H9 (cell line): ENCODE results near the gene KCTD16. TPM values are rescaled to one million over a fixed set of nuclear protein-coding genes. Genes with fewer than 3 reads are reported as not detected.

Experiments used
- DNase-seq: peaks from one replicate; pipeline ENCODE4 v3.0.0-alpha.2; 2017
- H2AFZ ChIP-seq: one replicate; pipeline ENCODE4 v1.6.1; 2013; ENCODE audit warnings: mild to moderate bottlenecking, low read length, control low read depth, moderate library complexity
- H2AK5ac ChIP-seq: 2 replicates; pipeline ENCODE4 v1.6.1; 2013; ENCODE audit warnings: low read length, control low read depth, mixed read lengths; ENCODE audit not compliant: insufficient read length
- H2BK120ac ChIP-seq: one replicate; pipeline ENCODE4 v1.6.1; 2013; ENCODE audit warnings: low read depth, mild to moderate bottlenecking, low read length, control low read depth, inconsistent platforms; ENCODE audit not compliant: poor library complexity, severe bottlenecking
- H2BK12ac ChIP-seq: 2 replicates; pipeline ENCODE4 v1.6.1; 2013; ENCODE audit warnings: low read length, control low read depth, mixed read lengths, low read depth; ENCODE audit not compliant: insufficient read length
- H2BK15ac ChIP-seq: 2 replicates; pipeline ENCODE4 v1.6.1; 2013; ENCODE audit warnings: low read depth, low read length, control low read depth
- H2BK20ac ChIP-seq: one replicate; pipeline ENCODE4 v1.6.1; 2013; ENCODE audit warnings: low read depth, mild to moderate bottlenecking, low read length, control low read depth, inconsistent platforms; ENCODE audit not compliant: poor library complexity, severe bottlenecking
- H2BK5ac ChIP-seq: 2 replicates; pipeline ENCODE4 v1.6.1; 2013; ENCODE audit warnings: low read length, control low read depth, mixed read lengths; ENCODE audit not compliant: insufficient read length
- H3K14ac ChIP-seq: 2 replicates; pipeline ENCODE4 v1.6.1; 2013; ENCODE audit warnings: low read length, control low read depth; ENCODE audit not compliant: insufficient read depth
- H3K18ac ChIP-seq: 2 replicates; pipeline ENCODE4 v1.6.1; 2013; ENCODE audit warnings: low read depth, mild to moderate bottlenecking, mixed read lengths, low read length, control low read depth; ENCODE audit not compliant: insufficient read length
- H3K23ac ChIP-seq: 2 replicates; pipeline ENCODE4 v1.6.1; 2013; ENCODE audit warnings: low read length, control low read depth, mixed read lengths, low read depth; ENCODE audit not compliant: insufficient read length
- H3K23me2 ChIP-seq: 2 replicates; pipeline ENCODE4 v1.6.1; 2013; ENCODE audit warnings: low read depth, mild to moderate bottlenecking, mixed read lengths, low read length, control low read depth; ENCODE audit not compliant: insufficient read length, poor library complexity, severe bottlenecking
- H3K27ac ChIP-seq: 2 replicates; pipeline ENCODE4 v1.5.1; 2013; ENCODE audit warnings: low read length, control low read depth, mixed read lengths, low read depth; ENCODE audit not compliant: insufficient read length
- H3K27me3 ChIP-seq: 2 replicates; pipeline ENCODE4 v1.6.1; 2013; ENCODE audit warnings: low read length, control low read depth, inconsistent platforms; ENCODE audit not compliant: insufficient read depth
- H3K4ac ChIP-seq: 2 replicates; pipeline ENCODE4 v1.6.1; 2013; ENCODE audit warnings: low read depth, mild to moderate bottlenecking, control low read depth, inconsistent platforms, low read length, moderate library complexity
- H3K4me1 ChIP-seq: 2 replicates; pipeline ENCODE4 v1.6.1; 2013; ENCODE audit warnings: low read length, control low read depth, inconsistent platforms; ENCODE audit not compliant: insufficient read depth
- H3K4me2 ChIP-seq: 2 replicates; pipeline ENCODE4 v1.6.1; 2013; ENCODE audit warnings: low read length, control low read depth, mixed read lengths; ENCODE audit not compliant: insufficient read length, insufficient read depth
- H3K56ac ChIP-seq: 2 replicates; pipeline ENCODE4 v1.6.1; 2013; ENCODE audit warnings: low read depth, mild to moderate bottlenecking, mixed read lengths, low read length, control low read depth; ENCODE audit not compliant: insufficient read length
- H3K79me1 ChIP-seq: 2 replicates; pipeline ENCODE4 v1.6.1; 2013; ENCODE audit warnings: low read depth, mild to moderate bottlenecking, moderate library complexity, low read length, control low read depth, inconsistent platforms; ENCODE audit not compliant: insufficient read depth, poor library complexity, severe bottlenecking
- H3K79me2 ChIP-seq: 2 replicates; pipeline ENCODE4 v1.6.1; 2013; ENCODE audit warnings: low read length, control low read depth, inconsistent platforms; ENCODE audit not compliant: insufficient read depth
- H3K9ac ChIP-seq: 2 replicates; pipeline ENCODE4 v1.6.1; 2013; ENCODE audit warnings: low read length, control low read depth, mixed read lengths; ENCODE audit not compliant: insufficient read length; ENCODE audit errors: extremely low read depth
- H3K9me3 ChIP-seq: one replicate; pipeline ENCODE4 v1.6.1; 2013; ENCODE audit warnings: low read depth, low read length, inconsistent platforms; ENCODE audit not compliant: control insufficient read depth
- H3T11ph ChIP-seq: one replicate; pipeline ENCODE4 v1.6.1; 2013; ENCODE audit warnings: mild to moderate bottlenecking, low read length, control low read depth, inconsistent platforms
- H4K20me1 ChIP-seq: one replicate; pipeline ENCODE4 v1.6.1; 2013; ENCODE audit not compliant: control insufficient read depth, insufficient read length, insufficient read depth
- H4K5ac ChIP-seq: 2 replicates; pipeline ENCODE4 v1.6.1; 2013; ENCODE audit warnings: low read depth, mild to moderate bottlenecking, mixed read lengths, low read length, control low read depth; ENCODE audit not compliant: insufficient read length
- H4K8ac ChIP-seq: replicated peaks from 2 replicates; pipeline ENCODE4 v1.6.1; 2013; ENCODE audit warnings: low read length, control low read depth, mixed read lengths, low read depth; ENCODE audit not compliant: insufficient read length
- H4K91ac ChIP-seq: 2 replicates; pipeline ENCODE4 v1.6.1; 2013; ENCODE audit warnings: low read depth, mild to moderate bottlenecking, moderate library complexity, mixed read lengths, low read length, control low read depth; ENCODE audit not compliant: insufficient read length
- H3K27ac Mint-ChIP-seq, 3 experiments: 2 replicates in 2 of 3; 3 replicates in 1 of 3; pipeline ENCODE4 v1.8.0; 2020 to 2021; ENCODE audit warnings: mixed read lengths in 3 of 3, mild to moderate bottlenecking in 1 of 3, moderate library complexity in 1 of 3
- H3K27me3 Mint-ChIP-seq: 2 replicates; pipeline ENCODE4 v1.8.0; 2021; ENCODE audit warnings: low read depth, mild to moderate bottlenecking, moderate library complexity, mixed read lengths
- H3K36me3 Mint-ChIP-seq, 3 experiments: 2 replicates in 2 of 3; 3 replicates in 1 of 3; pipeline ENCODE4 v1.8.0; 2020 to 2021; ENCODE audit warnings: low read depth in 3 of 3, mixed read lengths in 3 of 3; ENCODE audit not compliant: insufficient read depth in 1 of 3
- H3K4me1 Mint-ChIP-seq, 2 experiments: 2 replicates each; pipeline ENCODE4 v1.8.0; 2020; ENCODE audit warnings: mixed read lengths in 2 of 2
- H3K4me3 Mint-ChIP-seq, 2 experiments: 2 replicates in 1 of 2; 3 replicates in 1 of 2; pipeline ENCODE4 v1.8.0; 2020 to 2021; ENCODE audit warnings: mild to moderate bottlenecking in 2 of 2, mixed read lengths in 2 of 2, moderate library complexity in 1 of 2
- H3K9me3 Mint-ChIP-seq, 2 experiments: 2 replicates in 1 of 2; 3 replicates in 1 of 2; pipeline ENCODE4 v1.8.0; 2020; ENCODE audit warnings: mild to moderate bottlenecking in 2 of 2, mixed read lengths in 2 of 2, moderate library complexity in 1 of 2
- CTCF ChIP-seq: fragments of 200-600 bp; sonication (generic); conservative IDR thresholded peaks from 3 replicates; pipeline ENCODE4 v1.8.0; 2021; ENCODE audit warnings: antibody characterized with exemption, mild to moderate bottlenecking
- WGBS: extraction: QIAGEN DNeasy Blood & Tissue Kit; methylation state at CpG from one replicate; pipeline ENCODE4 v1.1.7; 2013; ENCODE audit warnings: missing lambda C conversion rate, low lambda C conversion rate, mixed read lengths; ENCODE audit not compliant: insufficient read length; ENCODE audit errors: extremely low coverage; 5-methylcytosine and 5-hydroxymethylcytosine counted together
- total RNA-seq: library from RNA; stranded (reverse); gene quantifications from 2 replicates; pipeline ENCODE4 v1.2.1, GENCODE V29; 2021

Gene KCTD16
- total RNA-seq, 1 experiment from 2014 or later = 0.09 TPM

- H3K4me3 Mint-ChIP-seq = no peak overlapping the region
- peak overlapping the region in 1 of 3 experiments; percentile 7; a peak in 1 of 7 replicates for H3K27ac Mint-ChIP-seq
- H2BK12ac ChIP-seq = no peak overlapping the region
Measured at GRCh38 chr5:144236499-144236898, 65.8 kb downstream of the KCTD16 start.

More at GRCh38 chr5:144236499-144236898, 65.8 kb downstream of the KCTD16 start:
- H3K27me3 Mint-ChIP-seq = no peaks in the 10 kb centered on the region
- Histone ChIP-seq H2BK20ac (no peak overlapping the region), H3K18ac (no peak overlapping the region), H3K56ac (no peak overlapping the region), H3K79me2 (no peaks in the 10 kb centered on the region), H3K14ac (no peak overlapping the region), H2BK15ac (no peak overlapping the region), H3K9ac (no peak overlapping the region), H3K9me3 (no peaks in the 10 kb centered on the region), H3K4me2 (no peak overlapping the region), H4K5ac (no peak overlapping the region), H3K27ac (no peak overlapping the region), H3T11ph (no peak overlapping the region), H4K91ac (no peak overlapping the region), H3K27me3 (no peaks in the 10 kb centered on the region), H3K23me2 (no peaks in the 10 kb centered on the region), H2AK5ac (no peak overlapping the region), H2AFZ (no peak overlapping the region), H4K8ac (no peak overlapping the region), H2BK5ac (no peak overlapping the region), H3K4ac (no peak overlapping the region), H4K20me1 (no peaks in the 10 kb centered on the region), H3K23ac (no peak overlapping the region), H3K4me1 (no peaks in the 10 kb centered on the region; the same call in 1 of the 2 replicates), H2BK120ac (no peak overlapping the region), H3K79me1 (no peaks in the 10 kb centered on the region)
- no CpG with 5 or more reads among the region's 2 CpGs for WGBS
- no peaks in the 10 kb centered on the region for H3K36me3 Mint-ChIP-seq
- DNase-seq = no peak
- H3K9me3 Mint-ChIP-seq = no peaks in the 10 kb centered on the region; a peak in 1 of 5 replicates
- peaks cover 17 to 23% of the 10 kb centered on the region in 2 experiments for H3K4me1 Mint-ChIP-seq
- TF ChIP-seq CTCF = no peak
